HG02870 (cell line): ENCODE measurements around the gene ARHGAP29.

Source experiments
- ATAC-seq: cut with Tn5 transposase; IDR thresholded peaks from one replicate; pipeline ENCODE4 v1.9.1; 2021; ENCODE audit warnings: mild to moderate bottlenecking, moderate library complexity; ENCODE audit not compliant: unreplicated experiment

Gene ARHGAP29

DNA sequence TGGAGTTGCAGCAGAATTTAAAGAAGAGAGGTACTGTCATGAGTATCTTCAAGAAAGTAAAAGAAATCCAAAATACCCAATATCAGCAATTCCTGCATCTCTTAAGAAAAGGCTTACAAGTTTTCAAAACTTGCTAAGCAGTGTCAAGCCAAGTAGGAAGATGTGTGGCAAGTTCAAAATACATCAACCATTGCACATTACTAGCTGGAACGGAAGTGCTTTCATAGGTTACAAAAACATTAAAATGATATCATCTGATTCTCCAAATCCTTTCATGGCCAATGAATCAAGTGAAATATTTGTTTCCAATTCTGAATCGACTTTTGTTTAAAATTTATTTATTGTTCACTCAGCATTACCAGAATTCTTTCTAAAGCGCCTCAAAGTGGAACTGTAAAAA, 110.7 kb downstream of the ARHGAP29 start:
- no peak for ATAC-seq

DNA sequence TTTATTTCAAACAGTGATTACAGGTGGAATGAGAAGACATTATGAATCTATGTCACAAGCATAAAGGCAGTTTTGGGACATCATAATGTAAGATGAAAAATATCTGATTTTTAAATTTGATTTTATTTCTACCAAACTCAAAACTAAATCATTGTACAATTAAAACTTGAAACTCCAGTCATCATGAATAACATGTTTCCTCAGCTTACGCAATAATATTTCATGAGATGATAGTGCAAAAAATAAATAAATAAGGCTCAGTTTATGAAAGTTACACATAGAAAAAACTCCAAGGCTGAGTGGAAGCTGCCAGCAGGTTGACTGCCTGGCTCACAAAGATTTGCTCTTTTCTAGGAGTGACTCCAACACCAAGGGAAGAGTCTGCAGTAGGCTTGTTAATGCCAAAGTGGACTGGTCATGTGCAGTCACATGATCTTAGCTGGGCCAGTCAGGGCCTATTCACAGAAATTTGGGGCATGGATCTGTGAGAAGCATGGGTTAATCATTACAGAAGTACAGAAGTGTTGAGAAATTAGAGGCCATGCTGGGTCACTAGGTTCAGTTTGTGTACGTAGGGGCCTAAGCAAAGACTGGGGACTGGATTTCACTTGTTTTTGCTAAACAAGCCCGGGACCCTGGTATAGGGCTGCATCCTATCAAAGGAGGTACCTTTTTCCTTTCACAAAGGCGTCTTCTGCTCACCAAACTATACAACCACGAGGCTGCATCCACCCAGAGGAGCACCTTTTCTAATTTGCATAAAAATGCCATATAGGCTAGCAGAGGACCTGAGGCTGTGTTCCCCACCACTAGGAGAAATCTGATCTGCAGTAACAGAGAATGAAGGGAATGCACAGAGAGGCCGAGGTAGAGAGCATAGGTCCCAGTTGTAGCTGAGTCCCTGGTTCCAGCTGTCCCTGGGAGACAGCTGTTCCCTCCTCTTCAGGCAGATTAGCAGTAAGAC, 111.6 kb downstream of the ARHGAP29 start:
- no peak for ATAC-seq

- ATAC-seq: no peak
These were observed 112.8 kb downstream of the ARHGAP29 start for GRCh38 chr1:94124538-94124937.

DNA sequence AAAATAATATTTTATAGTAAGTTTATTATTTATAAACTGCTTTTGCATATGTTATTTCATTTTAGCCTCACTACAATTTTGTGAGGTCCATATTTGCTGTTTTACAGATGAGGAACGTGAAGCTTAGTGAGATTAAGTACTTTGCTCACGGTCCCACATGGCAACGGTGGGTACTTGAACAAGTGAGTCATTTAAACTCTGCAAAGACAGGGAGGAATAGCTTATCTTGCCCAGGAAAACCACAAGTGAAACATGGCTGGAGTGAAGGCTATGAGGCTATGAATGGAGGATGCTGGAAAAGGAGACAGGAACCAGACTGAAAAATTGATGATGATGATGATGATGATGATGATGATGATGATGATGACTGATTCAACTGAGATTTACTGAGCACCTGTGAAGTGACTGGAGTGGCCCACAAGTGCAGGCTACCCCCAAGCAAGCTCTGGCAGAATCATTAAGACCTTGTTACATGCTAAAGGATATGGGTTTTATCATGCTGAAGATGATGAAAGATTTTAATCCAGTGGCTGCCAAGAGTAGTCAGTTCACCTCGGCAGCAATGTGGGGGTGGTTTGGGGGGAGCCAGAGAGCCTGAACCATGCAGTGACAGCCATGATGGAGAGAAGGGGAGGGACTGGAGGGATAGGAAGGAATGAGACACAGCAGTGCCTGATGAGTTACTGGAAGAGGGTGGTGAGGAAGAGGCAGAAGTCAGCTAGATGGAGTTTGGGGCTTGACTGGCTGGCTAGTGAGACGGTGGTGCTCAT, 115.0 kb downstream of the ARHGAP29 start:
- ATAC-seq: no peak
